HepG2 (cell line): Measurements from ENCODE around the gene CEACAM16. TPM values are rescaled to one million over a fixed set of nuclear protein-coding genes. Genes with fewer than 3 reads are reported as not detected.

ENCODE experiments used
- ARID5B ChIP-seq: IDR thresholded peaks from 2 replicates; pipeline ENCODE4 v1.4.0; 2020; ENCODE audit warnings: mild to moderate bottlenecking, missing genetic modification reagents
- ATF6 ChIP-seq: sonication (generic); formaldehyde crosslinking; conservative IDR thresholded peaks from 2 replicates; pipeline ENCODE4 v1.4.0; 2020; ENCODE audit warnings: missing genetic modification reagents
- ERF ChIP-seq: IDR thresholded peaks from 2 replicates; pipeline ENCODE4 v1.6.1; 2018; ENCODE audit warnings: missing biosample characterization, missing genetic modification reagents
- GMEB2 ChIP-seq: IDR thresholded peaks from 2 replicates; pipeline ENCODE4 v1.6.1; 2016; ENCODE audit warnings: missing biosample characterization, missing genetic modification reagents, low read depth
- KDM5A ChIP-seq: fragments of 200-600 bp; sonication (generic); IDR thresholded peaks from 2 replicates; pipeline ENCODE4 v1.7.0; 2018; ENCODE audit warnings: antibody characterized with exemption, mild to moderate bottlenecking, low read length, borderline replicate concordance
- PAF1 ChIP-seq: IDR thresholded peaks from 2 replicates; pipeline ENCODE4 v1.6.1; 2016; ENCODE audit warnings: missing genetic modification reagents, missing compliant biosample characterization
- SP5 ChIP-seq: IDR thresholded peaks from 2 replicates; pipeline ENCODE4 v1.6.1; 2016; ENCODE audit warnings: low read depth, borderline replicate concordance
- TEAD2 ChIP-seq: sonication (generic); formaldehyde crosslinking; IDR thresholded peaks from 2 replicates; pipeline ENCODE4 v1.9.0; 2021; ENCODE audit warnings: missing genetic modification reagents
- ZMYM4 ChIP-seq: sonication (generic); formaldehyde crosslinking; IDR thresholded peaks from 2 replicates; pipeline ENCODE4 v1.8.1; 2023; ENCODE audit warnings: mild to moderate bottlenecking, missing genetic modification reagents
- ZNF556 ChIP-seq: sonication (generic); formaldehyde crosslinking; IDR thresholded peaks from 2 replicates; pipeline ENCODE4 v1.4.0; 2020; ENCODE audit warnings: mild to moderate bottlenecking, missing genetic modification reagents, borderline replicate concordance
- ZNF557 ChIP-seq: sonication (generic); formaldehyde crosslinking; IDR thresholded peaks from 2 replicates; pipeline ENCODE4 v1.4.0; 2020; ENCODE audit warnings: missing genetic modification reagents
- ZNF598 ChIP-seq: sonication (generic); formaldehyde crosslinking; IDR thresholded peaks from 2 replicates; pipeline ENCODE4 v1.5.1; 2020; ENCODE audit warnings: mild to moderate bottlenecking, missing genetic modification reagents, borderline replicate concordance
- polyA plus RNA-seq, 8 experiments: library from polyadenylated mRNA; depleted of rRNA in 3 of 8; stranded (reverse) in 7 of 8; unstranded in 1 of 8; fragments of >200 nt; fragmentation: Illumina TruSeq in 4 of 8; extraction: Trizol in 4 of 8; gene quantifications; 2 replicates each; pipeline versions ENCODE4 v1.2.1 to v1.2.3, GENCODE V29; 2011 to 2016; ENCODE audit warnings: low read depth in 4 of 8, missing spikeins in 1 of 8, mixed read lengths in 1 of 8; ENCODE audit not compliant: insufficient read depth in 1 of 8
- total RNA-seq, 5 experiments: library from RNA; depleted of rRNA; stranded (reverse); fragments of >200 nt; fragmentation: Illumina TruSeq; extraction: Trizol; gene quantifications; 2 replicates each; pipeline ENCODE4 v1.2.3, GENCODE V29; 2016; ENCODE audit warnings: low read depth in 1 of 5
- TF ChIP-seq, protein P1 (sequence below): sonication (generic); formaldehyde crosslinking; IDR thresholded peaks from 2 replicates; pipeline ENCODE4 v1.5.1; 2020; ENCODE audit warnings: missing genetic modification reagents, mild to moderate bottlenecking, borderline replicate concordance
- TF ChIP-seq, protein P2 (sequence below): fragments of 450-650 bp; IDR thresholded peaks from 2 replicates; pipeline ENCODE4 v1.6.1; 2017; ENCODE audit warnings: mild to moderate bottlenecking
- TF ChIP-seq, protein P3 (sequence below): conservative IDR thresholded peaks from 2 replicates; pipeline ENCODE4 v1.6.1; 2018; ENCODE audit warnings: missing genetic modification reagents

CEACAM16 gene
- total and polyA plus RNA-seq, 2 of the 13 experiments (the other 11 are each of a cell fraction or from before 2014, with no cell fraction given): not detected

GRCh38 chr19:44689290-44690130, 9.4 kb upstream of the CEACAM16 start (continued):
- TF ChIP-seq, protein P1, sequence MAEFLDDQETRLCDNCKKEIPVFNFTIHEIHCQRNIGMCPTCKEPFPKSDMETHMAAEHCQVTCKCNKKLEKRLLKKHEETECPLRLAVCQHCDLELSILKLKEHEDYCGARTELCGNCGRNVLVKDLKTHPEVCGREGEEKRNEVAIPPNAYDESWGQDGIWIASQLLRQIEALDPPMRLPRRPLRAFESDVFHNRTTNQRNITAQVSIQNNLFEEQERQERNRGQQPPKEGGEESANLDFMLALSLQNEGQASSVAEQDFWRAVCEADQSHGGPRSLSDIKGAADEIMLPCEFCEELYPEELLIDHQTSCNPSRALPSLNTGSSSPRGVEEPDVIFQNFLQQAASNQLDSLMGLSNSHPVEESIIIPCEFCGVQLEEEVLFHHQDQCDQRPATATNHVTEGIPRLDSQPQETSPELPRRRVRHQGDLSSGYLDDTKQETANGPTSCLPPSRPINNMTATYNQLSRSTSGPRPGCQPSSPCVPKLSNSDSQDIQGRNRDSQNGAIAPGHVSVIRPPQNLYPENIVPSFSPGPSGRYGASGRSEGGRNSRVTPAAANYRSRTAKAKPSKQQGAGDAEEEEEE (CRISPR knock-in tag): no peak
- TF ChIP-seq ZMYM4 (CRISPR knock-in tag): no peak
- no peak for TF ChIP-seq ZNF598 (CRISPR knock-in tag)
- TF ChIP-seq SP5: 0 out of 2 replicates have a peak, but pooled peaks have one; percentile 26
- TF ChIP-seq, protein P2, sequence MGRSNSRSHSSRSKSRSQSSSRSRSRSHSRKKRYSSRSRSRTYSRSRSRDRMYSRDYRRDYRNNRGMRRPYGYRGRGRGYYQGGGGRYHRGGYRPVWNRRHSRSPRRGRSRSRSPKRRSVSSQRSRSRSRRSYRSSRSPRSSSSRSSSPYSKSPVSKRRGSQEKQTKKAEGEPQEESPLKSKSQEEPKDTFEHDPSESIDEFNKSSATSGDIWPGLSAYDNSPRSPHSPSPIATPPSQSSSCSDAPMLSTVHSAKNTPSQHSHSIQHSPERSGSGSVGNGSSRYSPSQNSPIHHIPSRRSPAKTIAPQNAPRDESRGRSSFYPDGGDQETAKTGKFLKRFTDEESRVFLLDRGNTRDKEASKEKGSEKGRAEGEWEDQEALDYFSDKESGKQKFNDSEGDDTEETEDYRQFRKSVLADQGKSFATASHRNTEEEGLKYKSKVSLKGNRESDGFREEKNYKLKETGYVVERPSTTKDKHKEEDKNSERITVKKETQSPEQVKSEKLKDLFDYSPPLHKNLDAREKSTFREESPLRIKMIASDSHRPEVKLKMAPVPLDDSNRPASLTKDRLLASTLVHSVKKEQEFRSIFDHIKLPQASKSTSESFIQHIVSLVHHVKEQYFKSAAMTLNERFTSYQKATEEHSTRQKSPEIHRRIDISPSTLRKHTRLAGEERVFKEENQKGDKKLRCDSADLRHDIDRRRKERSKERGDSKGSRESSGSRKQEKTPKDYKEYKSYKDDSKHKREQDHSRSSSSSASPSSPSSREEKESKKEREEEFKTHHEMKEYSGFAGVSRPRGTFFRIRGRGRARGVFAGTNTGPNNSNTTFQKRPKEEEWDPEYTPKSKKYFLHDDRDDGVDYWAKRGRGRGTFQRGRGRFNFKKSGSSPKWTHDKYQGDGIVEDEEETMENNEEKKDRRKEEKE: no peak
- no peak for TF ChIP-seq PAF1 (CRISPR knock-in tag)
- no peak for TF ChIP-seq ARID5B
- no peak for TF ChIP-seq GMEB2 (CRISPR knock-in tag)
- no peak for TF ChIP-seq KDM5A
- TF ChIP-seq, protein P3, sequence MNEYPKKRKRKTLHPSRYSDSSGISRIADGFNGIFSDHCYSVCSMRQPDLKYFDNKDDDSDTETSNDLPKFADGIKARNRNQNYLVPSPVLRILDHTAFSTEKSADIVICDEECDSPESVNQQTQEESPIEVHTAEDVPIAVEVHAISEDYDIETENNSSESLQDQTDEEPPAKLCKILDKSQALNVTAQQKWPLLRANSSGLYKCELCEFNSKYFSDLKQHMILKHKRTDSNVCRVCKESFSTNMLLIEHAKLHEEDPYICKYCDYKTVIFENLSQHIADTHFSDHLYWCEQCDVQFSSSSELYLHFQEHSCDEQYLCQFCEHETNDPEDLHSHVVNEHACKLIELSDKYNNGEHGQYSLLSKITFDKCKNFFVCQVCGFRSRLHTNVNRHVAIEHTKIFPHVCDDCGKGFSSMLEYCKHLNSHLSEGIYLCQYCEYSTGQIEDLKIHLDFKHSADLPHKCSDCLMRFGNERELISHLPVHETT (CRISPR knock-in tag): no peak
- no peak for TF ChIP-seq ERF (CRISPR knock-in tag)
- TF ChIP-seq ZNF556 (CRISPR knock-in tag): peak; percentile 45; the same call in 1 of the 2 replicates
- no peak for TF ChIP-seq ZNF557
- TF ChIP-seq TEAD2 (CRISPR knock-in tag): no peak
- no peak for TF ChIP-seq ATF6 (CRISPR knock-in tag)
